NCI-H146 treated with DMSO at 0.1 percent for 48 hours (cell line): ENCODE data around the gene CD200.

ENCODE experiments used
- DNase-seq: peaks from one replicate; lab custom pipeline; 2025; ENCODE audit not compliant: unreplicated experiment; lab: John Stamatoyannopoulos, UW

The CD200 gene, protein sequence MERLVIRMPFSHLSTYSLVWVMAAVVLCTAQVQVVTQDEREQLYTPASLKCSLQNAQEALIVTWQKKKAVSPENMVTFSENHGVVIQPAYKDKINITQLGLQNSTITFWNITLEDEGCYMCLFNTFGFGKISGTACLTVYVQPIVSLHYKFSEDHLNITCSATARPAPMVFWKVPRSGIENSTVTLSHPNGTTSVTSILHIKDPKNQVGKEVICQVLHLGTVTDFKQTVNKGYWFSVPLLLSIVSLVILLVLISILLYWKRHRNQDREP

DNA sequence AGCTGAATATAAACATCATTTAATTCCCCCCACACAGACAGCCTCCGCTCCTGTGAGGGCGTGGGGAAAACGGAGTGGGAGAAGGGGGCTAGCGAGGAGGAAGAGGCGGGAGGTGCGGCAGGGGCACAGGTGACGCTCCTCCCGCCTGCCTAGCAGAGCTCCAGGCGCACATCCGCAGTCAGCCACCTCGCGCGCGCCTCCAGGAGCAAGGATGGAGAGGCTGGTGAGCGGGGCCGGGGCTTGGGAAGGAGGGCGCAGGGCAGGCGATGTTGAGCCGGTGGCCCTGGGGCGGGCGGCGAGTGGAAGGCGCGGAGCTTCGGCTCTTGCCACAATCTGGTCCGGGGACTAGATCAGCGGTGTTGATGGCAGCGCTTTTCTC is at the start of gene CD200:
Gene CD200 (plus strand): TSS at position 155 of the 379 bp plus-strand sequence. CDS start 57 bp downstream, at position 212.
- DNase-seq, result peak; percentile 82

DNA sequence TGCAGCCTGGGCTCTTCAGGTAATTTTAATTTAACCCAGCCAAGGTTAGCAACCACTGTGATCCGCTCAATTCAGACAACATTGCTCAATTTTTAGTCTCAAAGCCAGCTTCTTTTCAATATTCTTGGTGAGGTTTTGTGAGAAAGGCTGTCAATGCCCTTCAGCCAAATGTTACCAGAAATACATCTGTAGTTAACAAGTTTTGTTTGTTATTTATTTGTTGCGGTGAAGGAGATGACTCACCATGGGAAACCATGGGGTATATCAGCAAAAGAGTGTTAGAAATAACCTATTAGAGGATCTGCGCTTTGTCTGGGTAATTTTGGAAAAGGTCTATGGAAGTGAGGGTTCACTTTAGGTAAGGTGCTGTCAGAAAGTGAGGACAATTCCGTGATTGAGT is 43.9 kb upstream of the CD200 start:
- no peak for DNase-seq

DNA sequence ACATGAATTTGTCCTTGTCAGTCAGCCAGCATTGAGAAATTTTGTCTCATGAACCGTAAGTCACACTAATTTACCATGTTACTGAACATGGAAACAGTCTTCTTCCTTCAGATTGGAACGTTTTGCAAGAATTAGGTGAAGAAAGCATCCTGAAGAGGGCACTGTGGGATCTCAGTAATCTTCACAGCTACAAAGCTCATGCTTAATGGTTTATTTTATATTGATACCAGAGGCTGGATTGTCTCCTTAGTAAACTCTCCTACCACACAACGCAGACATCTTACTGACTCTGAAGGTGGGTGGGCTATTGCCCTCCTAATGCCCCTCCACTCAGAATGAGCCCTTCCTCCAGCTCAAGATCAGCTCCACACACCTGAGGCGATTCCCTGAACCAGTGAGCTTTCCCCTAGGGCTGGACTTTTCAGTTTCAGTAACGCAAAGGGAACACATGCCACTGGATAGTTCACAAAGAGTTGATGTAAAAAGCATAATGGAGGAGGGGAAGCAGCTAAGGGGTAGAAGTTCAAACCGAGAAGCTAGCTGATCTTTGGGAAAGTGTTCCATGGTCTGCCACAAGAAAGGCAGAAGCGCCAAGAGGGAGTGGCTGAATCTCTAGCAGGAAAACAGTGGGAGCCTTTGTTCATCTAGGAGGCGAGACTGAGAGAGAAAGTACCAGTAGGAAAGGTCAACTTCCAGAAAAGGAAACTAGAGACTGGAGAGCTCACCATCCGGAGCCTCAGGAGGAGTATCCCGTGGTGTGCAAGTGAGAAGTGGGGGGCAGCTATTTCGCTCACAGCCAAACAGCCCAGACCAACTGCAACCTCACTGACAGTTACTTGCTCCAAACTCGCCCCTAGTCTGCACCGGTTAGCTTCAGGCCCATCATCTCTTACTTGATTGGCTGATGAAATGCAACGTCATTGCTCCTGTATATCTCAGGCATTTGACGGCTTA is 39.3 kb upstream of the CD200 start, which contains the start of gene SLC9C1:
Gene SLC9C1 (minus strand): TSS at position 849 of the 954 bp plus-strand sequence. CDS start 7,425 bp downstream, outside the sequence.
- peak; percentile 91 for DNase-seq

DNA sequence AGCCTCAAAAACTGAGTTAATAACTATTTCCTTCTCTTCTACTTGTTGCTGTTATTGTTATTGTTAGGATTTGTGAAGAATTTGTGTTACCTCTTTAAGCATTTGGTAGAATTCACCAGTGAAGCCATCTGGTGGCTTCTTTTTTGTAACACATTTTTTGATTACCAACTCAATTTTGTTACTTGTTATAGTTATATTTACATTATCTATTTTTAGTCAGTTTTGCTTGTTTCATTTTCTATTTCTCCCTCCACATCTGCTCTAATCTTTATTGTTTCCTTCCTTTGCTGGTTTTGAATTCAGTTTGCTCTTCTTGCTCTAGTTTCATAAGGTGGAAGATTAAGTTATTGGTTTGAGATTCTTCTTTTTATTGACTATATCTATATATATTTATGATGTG is 35.2 kb upstream of the CD200 start:
- no peak for DNase-seq

GRCh38 chr3:112298781-112299180 is 34.2 kb upstream of the CD200 start:
- DNase-seq, result no peak

GRCh38 chr3:112302150-112302830 is 30.7 kb upstream of the CD200 start:
- no peak for DNase-seq

GRCh38 chr3:112302881-112303763 is 29.8 kb upstream of the CD200 start:
- DNase-seq, result no peak

DNA sequence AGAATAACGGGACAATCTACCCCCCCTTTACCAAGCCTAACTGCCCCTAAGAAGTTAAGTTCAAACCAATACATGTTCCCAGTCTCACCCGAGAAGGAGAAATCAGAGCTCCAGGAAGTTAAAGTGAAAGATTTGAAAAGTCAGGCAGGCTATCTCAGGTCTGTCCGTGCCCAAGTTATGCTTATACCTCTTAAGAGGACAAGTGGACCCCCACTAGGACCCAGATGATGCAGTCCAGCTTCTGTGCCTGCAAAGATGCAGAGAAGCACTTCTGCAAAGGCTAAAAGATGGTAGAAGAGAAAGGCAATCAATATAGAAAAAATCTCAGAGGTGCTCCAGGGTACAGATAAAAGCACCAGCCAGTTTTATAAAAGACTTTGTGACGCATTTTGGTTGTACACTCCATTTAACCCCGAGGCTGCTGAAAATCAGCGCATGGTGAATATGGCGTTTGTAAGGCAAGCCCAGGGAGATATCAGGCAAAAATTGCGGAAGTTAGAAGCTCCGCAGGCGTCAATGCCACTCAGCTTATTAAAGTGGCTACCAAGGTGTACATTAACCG is 29.1 kb upstream of the CD200 start:
- DNase-seq, result no peak

GRCh38 chr3:112304611-112305010 is 28.3 kb upstream of the CD200 start:
- no peak for DNase-seq

DNA sequence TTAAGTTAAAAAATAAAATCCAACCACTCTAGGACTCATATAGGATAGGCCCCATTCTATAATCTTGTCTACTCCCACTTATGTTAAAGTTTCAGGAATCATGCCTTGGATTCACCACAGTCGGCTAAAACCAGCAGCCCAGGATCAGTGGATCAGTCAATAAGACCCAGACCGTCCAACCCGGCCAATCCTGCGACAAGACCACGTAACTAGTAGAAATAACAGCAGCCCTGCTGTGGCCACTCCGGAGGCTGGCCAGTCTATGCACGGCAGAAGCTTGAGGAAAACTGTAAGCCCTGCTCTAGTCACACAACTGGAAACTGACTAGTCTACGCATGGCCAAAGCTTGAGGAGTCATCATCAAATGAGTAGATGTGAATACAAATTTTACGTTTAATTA is 26.1 kb upstream of the CD200 start:
- DNase-seq, result no peak

DNA sequence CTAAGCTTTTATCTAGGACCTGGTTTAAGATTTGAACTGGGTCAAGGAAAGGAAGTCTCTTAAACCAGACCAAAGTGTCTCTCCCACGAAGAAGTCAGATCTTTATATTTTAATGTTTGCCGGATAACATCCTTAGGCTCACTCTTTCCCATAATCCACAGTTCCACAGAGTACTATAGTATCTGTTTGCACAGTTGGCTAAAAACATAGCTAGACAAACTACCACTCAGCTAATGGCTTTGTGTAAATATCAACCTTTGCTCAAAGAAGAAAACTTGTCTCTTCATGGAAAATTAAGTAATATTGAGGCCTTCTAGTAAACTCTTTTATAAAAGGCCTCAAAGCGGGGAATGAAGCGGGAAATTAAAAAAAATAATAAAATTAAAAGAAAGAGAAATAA is 25.4 kb upstream of the CD200 start:
- no peak for DNase-seq

DNA sequence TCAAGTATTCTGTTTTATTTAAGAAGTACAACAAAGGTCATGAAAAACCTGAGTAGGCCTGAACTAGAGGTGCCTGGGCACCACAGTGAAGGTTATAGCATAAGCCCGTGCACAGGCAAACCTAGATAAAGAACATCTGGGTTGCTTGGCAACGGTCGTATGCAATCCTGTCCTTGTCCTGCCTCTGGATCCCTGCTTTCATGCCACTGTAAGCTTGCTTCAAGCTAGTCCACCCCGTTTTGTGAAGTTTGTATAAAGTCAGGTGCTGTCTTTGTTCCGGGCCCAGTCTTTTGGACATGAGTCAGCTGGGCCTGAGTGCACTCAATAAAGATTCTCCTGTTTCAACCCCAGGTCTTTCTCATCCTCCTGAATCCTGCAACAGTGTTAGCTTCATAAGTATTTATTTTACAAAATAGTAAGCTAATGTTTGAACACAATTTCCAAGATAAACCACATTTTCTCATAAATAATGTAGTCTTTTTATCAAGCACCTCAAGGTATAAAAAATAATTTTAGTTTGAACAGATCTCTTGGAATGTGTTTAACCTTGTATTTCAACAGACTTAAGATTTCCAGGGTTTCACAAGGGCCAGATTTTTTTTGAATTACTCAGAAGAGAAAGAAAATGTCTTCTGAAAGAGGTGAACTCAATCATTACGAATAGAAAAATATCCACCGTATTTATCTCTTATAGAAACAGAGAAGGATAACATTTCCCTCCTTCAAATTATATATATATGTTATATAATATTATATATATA is 24.6 kb upstream of the CD200 start:
- peak; percentile 85 for DNase-seq

- DNase-seq, result no peak
Observed at GRCh38 chr3:112314649-112315048, 18.3 kb upstream of the CD200 start.

DNA sequence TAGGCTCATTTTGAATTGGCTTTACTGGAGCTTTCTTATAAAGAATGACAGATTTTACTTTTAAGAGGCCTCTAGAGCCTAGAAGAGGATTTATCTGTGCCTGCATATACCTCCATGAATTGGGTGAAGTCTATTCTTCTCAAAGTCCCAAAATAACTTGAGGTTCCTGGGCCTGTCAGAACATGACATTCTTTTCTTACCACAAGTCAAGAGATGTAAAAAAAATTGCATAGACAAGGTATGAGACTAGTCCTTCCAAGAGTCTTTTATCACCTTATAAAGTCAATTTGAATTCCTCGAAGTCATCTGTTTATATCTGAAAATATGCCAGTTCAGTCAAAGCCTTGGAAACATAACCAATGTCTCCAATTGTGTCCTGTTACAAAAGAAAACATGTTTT is 17.2 kb upstream of the CD200 start:
- no peak for DNase-seq

GRCh38 chr3:112319516-112320276 is 13.3 kb upstream of the CD200 start:
- peak; percentile 40 for DNase-seq

- DNase-seq, result peak; percentile 50
Observed at GRCh38 chr3:112320691-112321090, 12.3 kb upstream of the CD200 start.

DNA sequence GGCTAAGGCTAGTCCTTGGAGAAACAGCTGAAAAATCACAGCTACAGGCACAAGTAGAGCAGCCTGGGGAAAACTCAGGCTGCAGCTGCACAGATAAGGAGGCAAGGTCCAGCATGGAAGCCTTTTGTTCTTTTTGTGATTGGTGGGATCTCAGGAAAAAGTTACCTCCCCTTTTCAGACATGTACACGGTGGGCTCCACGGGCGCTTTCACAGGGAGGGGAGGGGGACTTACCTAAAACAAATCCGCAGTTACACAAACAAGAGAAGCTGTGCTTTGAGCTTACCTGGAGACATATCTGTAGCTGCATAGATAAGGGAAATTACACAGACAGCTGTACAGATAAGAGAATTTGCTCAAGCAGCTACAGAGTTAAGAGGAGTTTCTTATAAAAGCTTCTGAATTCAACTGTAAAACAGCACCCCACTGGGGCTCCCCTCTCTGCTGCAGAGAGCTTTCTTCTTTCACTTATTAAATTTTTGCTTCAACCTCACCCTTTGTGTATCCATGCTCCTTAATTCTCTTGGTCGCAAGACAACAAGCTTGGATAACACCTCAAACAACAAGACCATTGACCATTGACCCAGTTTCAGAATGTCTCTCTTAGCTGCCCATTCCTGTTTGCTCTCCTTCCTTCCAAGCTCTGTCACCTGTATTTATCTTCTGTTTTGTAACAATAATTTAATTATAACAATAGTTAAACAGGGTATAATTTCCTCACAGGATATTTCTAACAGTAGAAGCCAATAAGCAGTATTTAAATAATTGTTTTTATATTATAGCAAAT is 10.9 kb upstream of the CD200 start:
- DNase-seq, result peak; percentile 100

GRCh38 chr3:112327371-112327951 is 5.5 kb upstream of the CD200 start:
- DNase-seq, result peak; percentile 84
